Neural cell (in vitro differentiated cells): Measurements from ENCODE around the gene FH. TPM values are rescaled to one million over a fixed set of nuclear protein-coding genes. Genes with fewer than 3 reads are reported as not detected.

Source experiments
- H2AFZ ChIP-seq: fragments of 200-600, 300-800 bp; sonication (generic), shearing (Covaris generic); 2 replicates; pipeline ENCODE4 v1.6.0; 2014; ENCODE audit warnings: low read depth, mild to moderate bottlenecking, antibody characterized with exemption, low read length, moderate library complexity
- H3F3A ChIP-seq: fragments of 200-600 bp; shearing (Covaris generic); 2 replicates; pipeline ENCODE4 v1.6.1; 2016; ENCODE audit warnings: mild to moderate bottlenecking, moderate library complexity, mixed read lengths, antibody characterized with exemption, low read length; ENCODE audit not compliant: insufficient read depth, poor library complexity, severe bottlenecking
- H3K27ac ChIP-seq: fragments of 200-600, 300-800 bp; sonication (generic), shearing (Covaris generic); 2 replicates; pipeline ENCODE4 v1.5.1; 2014; ENCODE audit warnings: mild to moderate bottlenecking, low read length, moderate library complexity
- H3K27me3 ChIP-seq: fragments of 300-800, 200-600 bp; sonication (generic), shearing (Covaris generic); 2 replicates; pipeline ENCODE4 v1.6.0; 2014; ENCODE audit warnings: mild to moderate bottlenecking, low read depth, low read length, moderate library complexity; ENCODE audit not compliant: insufficient read depth
- H3K36me3 ChIP-seq: fragments of 300-800, 200-600 bp; sonication (generic), shearing (Covaris generic); 2 replicates; pipeline ENCODE4 v1.5.1; 2014; ENCODE audit warnings: mild to moderate bottlenecking, antibody characterized with exemption, low read length, moderate library complexity; ENCODE audit not compliant: insufficient read depth
- H3K4me2 ChIP-seq: fragments of 300-800, 200-600 bp; sonication (generic), shearing (Covaris generic); 2 replicates; pipeline ENCODE4 v1.6.0; 2014; ENCODE audit warnings: mild to moderate bottlenecking, low read length
- H3K4me3 ChIP-seq: fragments of 300-800, 200-600 bp; sonication (generic), shearing (Covaris generic); 2 replicates; pipeline ENCODE4 v1.5.1; 2014; ENCODE audit warnings: mild to moderate bottlenecking, low read length, moderate library complexity
- H3K79me2 ChIP-seq: fragments of 200-600 bp; shearing (Covaris generic); replicated peaks from 2 replicates; pipeline ENCODE4 v1.6.0; 2014; ENCODE audit warnings: mild to moderate bottlenecking, low read length, moderate library complexity; ENCODE audit not compliant: insufficient read depth
- H3K9ac ChIP-seq: fragments of 300-800, 200-600 bp; sonication (generic), shearing (Covaris generic); 2 replicates; pipeline ENCODE4 v1.6.1; 2016; ENCODE audit warnings: mild to moderate bottlenecking, low read length, mixed read lengths
- H3K9me2 ChIP-seq: fragments of 200-600 bp; shearing (Covaris generic); 2 replicates; pipeline ENCODE4 v1.6.1; 2016; ENCODE audit warnings: mild to moderate bottlenecking, low read length, mixed read lengths; ENCODE audit not compliant: insufficient read depth
- H3K9me3 ChIP-seq: fragments of 200-600, 300-800 bp; sonication (generic), shearing (Covaris generic); 2 replicates; pipeline ENCODE4 v1.6.1; 2016; ENCODE audit warnings: mild to moderate bottlenecking, mixed run types, low read length, moderate library complexity, mixed read lengths
- H4K20me1 ChIP-seq: fragments of 200-600 bp; shearing (Covaris generic); 2 replicates; pipeline ENCODE4 v1.6.1; 2016; ENCODE audit warnings: mild to moderate bottlenecking, mixed run types; ENCODE audit not compliant: insufficient read depth
- CTCF ChIP-seq: fragments of 450-650 bp; IDR thresholded peaks from 2 replicates; pipeline ENCODE4 v1.5.1; 2014; ENCODE audit warnings: antibody characterized with exemption, mild to moderate bottlenecking, moderate library complexity; ENCODE audit not compliant: poor library complexity, severe bottlenecking
- EP300 ChIP-seq: fragments of 450-650 bp; conservative IDR thresholded peaks from 2 replicates; pipeline ENCODE4 v1.6.1; 2014; ENCODE audit warnings: antibody characterized with exemption, mild to moderate bottlenecking, moderate library complexity; ENCODE audit not compliant: poor library complexity, severe bottlenecking
- EZH2 ChIP-seq: fragments of 200-600, 300-800 bp; shearing (Covaris generic), sonication (generic); IDR thresholded peaks from 2 replicates; pipeline ENCODE4 v1.6.1; 2014; ENCODE audit warnings: antibody characterized with exemption, low read length, borderline replicate concordance, mild to moderate bottlenecking; ENCODE audit not compliant: insufficient read depth, poor library complexity, severe bottlenecking
- MXI1 ChIP-seq: fragments of 450-650 bp; conservative IDR thresholded peaks from 2 replicates; pipeline ENCODE4 v1.6.1; 2014; ENCODE audit warnings: antibody characterized with exemption, mild to moderate bottlenecking; ENCODE audit not compliant: poor library complexity, severe bottlenecking
- POLR2AphosphoS5 ChIP-seq: IDR thresholded peaks from 2 replicates; pipeline ENCODE4 v1.6.1; 2012
- RAD21 ChIP-seq: fragments of 450-650 bp; conservative IDR thresholded peaks from 2 replicates; pipeline ENCODE4 v1.6.1; 2014; ENCODE audit warnings: antibody characterized with exemption, mild to moderate bottlenecking, moderate library complexity
- REST ChIP-seq: IDR thresholded peaks from 2 replicates; pipeline ENCODE4 v1.6.1; 2012; ENCODE audit warnings: borderline replicate concordance
- SMC3 ChIP-seq: fragments of 450-650 bp; conservative IDR thresholded peaks from 2 replicates; pipeline ENCODE4 v1.6.1; 2014; ENCODE audit warnings: antibody characterized with exemption, mild to moderate bottlenecking, moderate library complexity; ENCODE audit not compliant: poor library complexity
- TAF1 ChIP-seq: IDR thresholded peaks from 2 replicates; pipeline ENCODE4 v1.6.1; 2012; ENCODE audit warnings: low read depth
- polyA plus RNA-seq: library from polyadenylated mRNA; depleted of rRNA; stranded (reverse); fragments of >200 nt; gene quantifications from 2 replicates; pipeline ENCODE4 v1.2.3, GENCODE V29; 2014

Gene FH
- polyA plus RNA-seq, 1 donor from 2014 or later, result 114 TPM

- no peak overlapping the region for H3K4me3 ChIP-seq
- no peaks in the 10 kb centered on the region for H3K36me3 ChIP-seq
- no peaks in the 10 kb centered on the region for H3K27me3 ChIP-seq
- no peak for TF ChIP-seq CTCF
- TF ChIP-seq TAF1, result no peak
- TF ChIP-seq RAD21, result no peak
- TF ChIP-seq POLR2AphosphoS5, result no peak
- no peak for TF ChIP-seq MXI1
- no peak for TF ChIP-seq REST
- TF ChIP-seq EP300, result no peak
- TF ChIP-seq EZH2, result no peak
- no peak for TF ChIP-seq SMC3
- no peak overlapping the region for H3K9ac ChIP-seq
- H3K9me2 ChIP-seq, result no peaks in the 10 kb centered on the region
- H4K20me1 ChIP-seq, result no peaks in the 10 kb centered on the region
- H3K4me2 ChIP-seq, result no peak overlapping the region
- H2AFZ ChIP-seq, result no peak overlapping the region
- no peaks in the 10 kb centered on the region for H3K79me2 ChIP-seq
- no peak overlapping the region for H3K27ac ChIP-seq
- H3K9me3 ChIP-seq, result no peaks in the 10 kb centered on the region
- H3F3A ChIP-seq, result no peaks in the 10 kb centered on the region
These were observed 13.3 kb upstream of the FH start for GRCh38 chr1:241532864-241533263.

- Histone ChIP-seq H3K9ac (no peak within 1 kb of the TSS), H3K36me3 (no peaks in the 10 kb centered on the region), H3K4me3 (no peak within 1 kb of the TSS), H3F3A (no peaks in the 10 kb centered on the region), H2AFZ (no peak within 1 kb of the TSS), H3K79me2 (no peaks in the 10 kb centered on the region), H3K27me3 (no peaks in the 10 kb centered on the region), H4K20me1 (no peaks in the 10 kb centered on the region), H3K4me2 (peak within 1 kb of the TSS; percentile 22), H3K9me2 (no peaks in the 10 kb centered on the region), H3K27ac (no peak within 1 kb of the TSS), H3K9me3 (no peaks in the 10 kb centered on the region)
- TF ChIP-seq EZH2 (no peak), RAD21 (no peak), REST (no peak), CTCF (no peak), MXI1 (no peak), SMC3 (no peak), POLR2AphosphoS5 (peak; percentile 82), TAF1 (no peak), EP300 (peak; percentile 98)
These were observed 12.6 kb upstream of the FH start, which contains the start of gene KMO for GRCh38 chr1:241532162-241532531. Gene KMO (plus strand): TSS chr1:241532378. CDS start chr1:241532445, 67 bp downstream.
